ENCODE results near the gene LPCAT4.

DNA sequence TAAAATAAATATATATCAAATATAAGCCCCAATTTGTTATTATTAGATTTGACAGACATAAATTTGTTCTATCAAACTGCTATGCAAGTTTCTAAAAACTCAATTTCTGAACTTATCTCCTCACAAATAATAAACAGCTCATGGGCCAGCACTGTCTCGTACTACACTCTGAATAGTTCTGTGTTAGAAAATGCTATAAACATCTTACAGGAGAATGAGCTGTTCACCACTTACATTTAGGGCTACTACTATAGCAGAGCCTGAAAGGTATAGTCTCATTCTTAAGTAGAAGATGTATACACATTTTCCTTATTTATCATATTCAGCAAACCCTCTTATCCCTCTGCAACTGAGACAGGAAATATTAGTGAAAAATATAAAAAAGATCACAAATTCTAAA is 42.1 kb downstream of the LPCAT4 start:
- TF ChIP-seq, protein P1, sequence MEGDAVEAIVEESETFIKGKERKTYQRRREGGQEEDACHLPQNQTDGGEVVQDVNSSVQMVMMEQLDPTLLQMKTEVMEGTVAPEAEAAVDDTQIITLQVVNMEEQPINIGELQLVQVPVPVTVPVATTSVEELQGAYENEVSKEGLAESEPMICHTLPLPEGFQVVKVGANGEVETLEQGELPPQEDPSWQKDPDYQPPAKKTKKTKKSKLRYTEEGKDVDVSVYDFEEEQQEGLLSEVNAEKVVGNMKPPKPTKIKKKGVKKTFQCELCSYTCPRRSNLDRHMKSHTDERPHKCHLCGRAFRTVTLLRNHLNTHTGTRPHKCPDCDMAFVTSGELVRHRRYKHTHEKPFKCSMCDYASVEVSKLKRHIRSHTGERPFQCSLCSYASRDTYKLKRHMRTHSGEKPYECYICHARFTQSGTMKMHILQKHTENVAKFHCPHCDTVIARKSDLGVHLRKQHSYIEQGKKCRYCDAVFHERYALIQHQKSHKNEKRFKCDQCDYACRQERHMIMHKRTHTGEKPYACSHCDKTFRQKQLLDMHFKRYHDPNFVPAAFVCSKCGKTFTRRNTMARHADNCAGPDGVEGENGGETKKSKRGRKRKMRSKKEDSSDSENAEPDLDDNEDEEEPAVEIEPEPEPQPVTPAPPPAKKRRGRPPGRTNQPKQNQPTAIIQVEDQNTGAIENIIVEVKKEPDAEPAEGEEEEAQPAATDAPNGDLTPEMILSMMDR (IDR thresholded peaks at IDR 0.05), result no peak
- no peak for TF ChIP-seq POLR2A (IDR thresholded peaks at IDR 0.05)
- TF ChIP-seq EP300 (IDR thresholded peaks at IDR 0.05), result no peak

Data from ovary (tissue), 3 donors.